GM18526 (cell line): ENCODE results near the gene CFAP45.

Experiments used
- POLR2A ChIP-seq: IDR thresholded peaks from 3 replicates; pipeline ENCODE4 v1.6.1; 2011; ENCODE audit not compliant: insufficient read length; ENCODE audit errors: extremely low read depth

CFAP45 gene

DNA sequence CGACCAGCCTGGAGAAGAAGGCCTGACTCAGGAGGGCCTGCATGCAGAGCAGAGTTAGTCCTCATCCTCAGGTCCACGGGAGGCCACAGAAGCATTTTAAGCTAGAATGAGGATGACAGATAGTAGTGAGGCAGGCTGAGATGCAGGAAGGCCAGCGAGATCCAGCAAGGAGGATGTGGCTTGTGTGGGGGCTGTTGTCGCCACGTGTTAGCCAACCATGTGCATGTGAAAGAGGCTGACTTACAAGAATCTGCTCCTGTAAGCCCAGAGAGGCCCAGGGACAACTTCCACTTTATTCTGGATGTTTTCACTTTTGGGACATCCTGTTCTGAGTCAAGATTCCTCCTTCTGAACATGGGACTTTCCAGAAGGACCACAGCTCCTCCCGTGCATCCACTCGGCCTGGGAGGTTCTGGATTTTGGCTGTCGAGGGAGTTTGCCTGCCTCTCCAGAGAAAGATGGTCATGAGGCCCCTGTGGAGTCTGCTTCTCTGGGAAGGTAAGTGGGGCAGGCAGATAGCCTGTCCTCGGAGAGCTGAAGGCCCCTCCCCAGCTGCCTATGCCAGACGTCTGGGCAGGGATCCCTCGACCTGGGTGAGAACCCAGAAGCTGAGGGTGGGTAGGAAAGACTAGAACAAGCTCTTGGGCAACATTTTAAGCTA lies 73.4 kb downstream of the CFAP45 start, which contains the start of gene SLAMF8:
TSS of gene SLAMF8 (plus strand) at position 433 of the 661 bp plus-strand sequence. CDS start at position 459, 26 bp downstream.
- TF ChIP-seq POLR2A = no peak

DNA sequence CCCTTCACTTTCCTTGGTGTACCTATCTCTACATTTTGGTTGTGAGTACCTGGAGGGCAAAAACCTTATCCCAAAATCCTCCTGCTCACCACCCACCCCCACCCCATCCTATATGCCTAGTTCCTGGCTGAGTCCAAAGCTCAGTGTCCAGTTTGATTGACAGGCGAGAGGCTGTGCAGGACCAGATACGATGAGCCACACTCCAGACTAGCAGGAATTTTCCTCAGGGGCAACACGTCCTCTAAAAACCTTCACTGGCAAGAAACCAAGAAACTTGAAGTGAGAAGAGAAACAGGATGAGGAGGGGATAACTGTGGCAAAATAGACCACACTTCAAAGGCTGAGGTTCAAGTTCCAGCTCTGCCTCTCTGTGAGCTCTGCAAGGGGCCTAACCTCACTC lies 74.4 kb downstream of the CFAP45 start:
- no peak for TF ChIP-seq POLR2A

DNA sequence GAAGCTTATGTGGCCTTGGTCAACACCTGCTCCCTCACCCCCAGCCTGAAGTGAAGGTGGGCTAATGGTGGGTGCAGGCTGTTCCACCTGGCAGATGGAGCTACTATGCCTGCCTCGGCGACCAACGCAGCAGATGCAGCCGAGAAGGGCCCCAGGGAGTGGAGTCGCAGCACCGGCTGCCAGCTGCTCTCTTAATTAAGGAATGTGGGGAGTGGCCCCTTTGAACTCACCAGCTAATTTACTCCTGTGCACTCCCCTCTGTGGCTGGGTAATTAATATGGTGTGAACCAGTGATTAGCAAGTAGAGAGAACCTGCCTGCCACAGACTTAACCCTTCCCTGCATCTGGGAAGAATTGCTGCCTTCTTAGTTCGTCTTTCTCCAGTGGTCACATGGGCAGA lies 76.6 kb downstream of the CFAP45 start:
- no peak for TF ChIP-seq POLR2A
